ENCODE results near the gene ACSS1. TPM values are rescaled to one million over a fixed set of nuclear protein-coding genes. Genes with fewer than 3 reads are reported as not detected.
A peak's percentile ranks its signal among the peaks of the same experiment; 100 is the strongest.

ACSS1 gene
- total RNA-seq, 1 donor from 2014 or later = 3.7 TPM

- no peak for DNase-seq
Measured at GRCh38 chr20:25046181-25046641, 11.7 kb downstream of the ACSS1 start.

GRCh38 chr20:25045343-25045712 is 12.6 kb downstream of the ACSS1 start:
- no peak for DNase-seq

GRCh38 chr20:25044660-25045342 is 13.1 kb downstream of the ACSS1 start:
- DNase-seq = no peak

GRCh38 chr20:25044261-25044560 is 13.7 kb downstream of the ACSS1 start:
- DNase-seq = no peak

- DNase-seq = no peak
Measured at GRCh38 chr20:25043499-25044260, 14.3 kb downstream of the ACSS1 start.

GRCh38 chr20:25042531-25043498 is 15.1 kb downstream of the ACSS1 start:
- DNase-seq = no peak

- no peak for DNase-seq
Measured at GRCh38 chr20:25041813-25042530, 16.0 kb downstream of the ACSS1 start.

GRCh38 chr20:25040438-25040831 is 17.5 kb downstream of the ACSS1 start:
- DNase-seq = no peak

- DNase-seq = peak; percentile 45
Measured at GRCh38 chr20:25039697-25040437, 18.1 kb downstream of the ACSS1 start.

GRCh38 chr20:25038591-25039015 is 19.3 kb downstream of the ACSS1 start:
- no peak for DNase-seq

GRCh38 chr20:25038103-25038410 is 19.9 kb downstream of the ACSS1 start:
- no peak for DNase-seq

- DNase-seq = no peak
Measured at GRCh38 chr20:25037288-25038102, 20.4 kb downstream of the ACSS1 start.

- DNase-seq = no peak
Measured at GRCh38 chr20:25036331-25036936, 21.5 kb downstream of the ACSS1 start.

GRCh38 chr20:25035921-25036320 is 22.0 kb downstream of the ACSS1 start:
- DNase-seq = no peak

GRCh38 chr20:25033924-25034300 is 24.0 kb downstream of the ACSS1 start:
- no peak for DNase-seq

GRCh38 chr20:25033265-25033923 is 24.5 kb downstream of the ACSS1 start:
- no peak for DNase-seq

GRCh38 chr20:25032478-25033264 is 25.3 kb downstream of the ACSS1 start:
- DNase-seq = peak; percentile 91

GRCh38 chr20:25032065-25032477 is 25.9 kb downstream of the ACSS1 start:
- peak; percentile 52 for DNase-seq

GRCh38 chr20:25031241-25031640 is 26.7 kb downstream of the ACSS1 start:
- no peak for DNase-seq
